Activated CD8-positive, alpha-beta T cell treated with anti-CD3 and anti-CD28 coated beads for 36 hours (primary cell): ENCODE measurements around the gene SSBP4. TPM values are rescaled to one million over a fixed set of nuclear protein-coding genes. Genes with fewer than 3 reads are reported as not detected.

Experiments used
- ATAC-seq: fragments of 200-7000 bp; cut with Tn5 transposase; one replicate; pipeline ENCODE4 v1.10.0; 2021; ENCODE audit warnings: mild to moderate bottlenecking, moderate library complexity
- CTCF ChIA-PET: fragments of 350-600 bp; sonication (Branson Sonifier 250); formaldehyde crosslinking; loops from one replicate; lab custom pipeline; 2021; ENCODE audit warnings: antibody characterized with exemption; lab: Charles Lee
- POLR2A ChIA-PET: fragments of 350-600 bp; sonication (Branson Sonifier 250); formaldehyde crosslinking; loops from one replicate; lab custom pipeline; 2021; ENCODE audit warnings: antibody characterized with exemption; lab: Charles Lee
- DNase-seq: peaks from one replicate; pipeline ENCODE4 v3.0.0-alpha.2; 2020
- H3K27ac Mint-ChIP-seq: one replicate; pipeline ENCODE4 v1.8.0; 2021; ENCODE audit warnings: mild to moderate bottlenecking, mixed read lengths
- H3K27me3 Mint-ChIP-seq: one replicate; pipeline ENCODE4 v1.8.0; 2021; ENCODE audit warnings: mixed read lengths
- H3K36me3 Mint-ChIP-seq: one replicate; pipeline ENCODE4 v1.8.0; 2021; ENCODE audit warnings: low read depth, mixed read lengths
- H3K4me1 Mint-ChIP-seq: one replicate; pipeline ENCODE4 v1.8.0; 2021; ENCODE audit warnings: low read depth, mixed read lengths
- H3K4me3 Mint-ChIP-seq: one replicate; pipeline ENCODE4 v1.8.0; 2021; ENCODE audit warnings: mild to moderate bottlenecking, moderate library complexity, mixed read lengths
- H3K9me3 Mint-ChIP-seq: one replicate; pipeline ENCODE4 v1.8.0; 2021; ENCODE audit warnings: mixed read lengths
- intact Hi-C: fragments of 100-400 bp; cut with micrococcal nuclease; formaldehyde crosslinking; loops from one replicate; pipeline ENCODE4 v1.10.0; 2022
- total RNA-seq, 2 experiments: library from RNA; stranded (reverse); gene quantifications; one replicate each; pipeline ENCODE4 v1.2.3, GENCODE V29; 2021
- TF ChIP-seq, protein P1 (sequence below): fragments of 200-600 bp; IDR thresholded peaks from one replicate; pipeline ENCODE4 v1.8.0; 2022; ENCODE audit warnings: antibody characterized with exemption, mild to moderate bottlenecking

Gene SSBP4
- total RNA-seq, 2 experiments from 2014 or later: 98.2 to 102 TPM

DNA sequence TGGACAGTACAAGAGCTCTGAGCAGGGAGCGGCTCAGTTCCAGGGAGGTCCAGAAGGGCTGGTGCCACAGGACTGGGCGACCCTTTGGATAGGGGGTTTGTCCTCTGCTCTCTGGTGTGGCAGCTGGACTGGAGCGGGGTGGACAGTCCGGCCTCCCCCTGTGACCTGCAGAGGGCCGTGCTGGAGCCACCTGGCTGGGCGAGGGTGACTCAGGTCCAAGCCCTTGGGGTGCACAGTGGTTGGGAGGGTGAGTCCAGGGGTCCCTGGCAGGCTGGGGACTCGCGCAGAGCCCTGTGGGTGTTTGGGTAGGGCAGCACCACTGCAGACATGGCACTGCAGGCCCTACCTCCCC is 7.2 kb downstream of the SSBP4 start:
- TF ChIP-seq, protein P1, sequence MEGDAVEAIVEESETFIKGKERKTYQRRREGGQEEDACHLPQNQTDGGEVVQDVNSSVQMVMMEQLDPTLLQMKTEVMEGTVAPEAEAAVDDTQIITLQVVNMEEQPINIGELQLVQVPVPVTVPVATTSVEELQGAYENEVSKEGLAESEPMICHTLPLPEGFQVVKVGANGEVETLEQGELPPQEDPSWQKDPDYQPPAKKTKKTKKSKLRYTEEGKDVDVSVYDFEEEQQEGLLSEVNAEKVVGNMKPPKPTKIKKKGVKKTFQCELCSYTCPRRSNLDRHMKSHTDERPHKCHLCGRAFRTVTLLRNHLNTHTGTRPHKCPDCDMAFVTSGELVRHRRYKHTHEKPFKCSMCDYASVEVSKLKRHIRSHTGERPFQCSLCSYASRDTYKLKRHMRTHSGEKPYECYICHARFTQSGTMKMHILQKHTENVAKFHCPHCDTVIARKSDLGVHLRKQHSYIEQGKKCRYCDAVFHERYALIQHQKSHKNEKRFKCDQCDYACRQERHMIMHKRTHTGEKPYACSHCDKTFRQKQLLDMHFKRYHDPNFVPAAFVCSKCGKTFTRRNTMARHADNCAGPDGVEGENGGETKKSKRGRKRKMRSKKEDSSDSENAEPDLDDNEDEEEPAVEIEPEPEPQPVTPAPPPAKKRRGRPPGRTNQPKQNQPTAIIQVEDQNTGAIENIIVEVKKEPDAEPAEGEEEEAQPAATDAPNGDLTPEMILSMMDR: no peak
- H3K27me3 Mint-ChIP-seq: no peaks in the 10 kb centered on the region
- H3K27ac Mint-ChIP-seq: no peak overlapping the region
- no peak for DNase-seq
- no peak for ATAC-seq
- no peak overlapping the region for H3K4me3 Mint-ChIP-seq
- intact Hi-C loops: no loop called here
- H3K36me3 Mint-ChIP-seq: peaks cover 10% of the 10 kb centered on the region
- POLR2A ChIA-PET: interaction anchor here (1.7 kb wide), 1 partner anchor 10 kb away, joined by 8 read pairs; no protein-coding TSS in a partner anchor
- CTCF ChIA-PET: no interaction called here
- H3K9me3 Mint-ChIP-seq: no peaks in the 10 kb centered on the region
- H3K4me1 Mint-ChIP-seq: peaks cover 49% of the 10 kb centered on the region

DNA sequence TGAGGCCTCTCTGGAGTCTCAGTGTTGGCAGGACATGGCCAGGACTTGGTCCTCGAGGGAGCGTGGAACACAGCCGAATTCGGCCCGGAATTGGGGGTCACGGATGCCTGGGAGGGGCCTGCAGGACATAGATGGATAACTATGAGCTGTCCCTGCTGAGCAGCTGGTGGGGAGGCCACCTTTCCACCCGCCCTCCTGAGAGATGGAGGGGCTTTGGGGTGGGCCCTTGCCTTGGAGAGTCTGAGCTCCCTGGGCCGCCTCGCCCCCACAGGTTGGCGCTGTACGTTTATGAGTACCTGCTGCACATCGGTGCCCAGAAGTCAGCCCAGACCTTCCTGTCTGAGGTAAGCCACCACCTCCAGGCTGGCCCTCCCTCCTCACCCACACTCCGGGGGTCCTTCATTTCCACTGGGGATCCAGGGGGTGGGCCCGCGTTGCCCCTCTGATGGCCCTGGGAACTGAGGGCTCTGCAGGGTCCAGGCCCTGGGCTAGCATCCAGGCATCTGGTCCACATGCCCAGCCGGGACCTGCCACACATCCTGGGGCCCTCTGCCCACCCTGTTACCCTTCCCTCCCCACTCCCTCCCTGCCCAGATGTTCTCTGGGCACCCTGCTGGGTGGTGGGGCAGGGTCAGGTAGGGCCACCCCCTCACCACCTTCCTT is 8.0 kb downstream of the SSBP4 start:
- ATAC-seq (no peak), DNase-seq (no peak)
- Mint-ChIP-seq H3K27me3 (no peaks in the 10 kb centered on the region), H3K27ac (no peak overlapping the region), H3K9me3 (no peaks in the 10 kb centered on the region), H3K36me3 (peaks cover 8% of the 10 kb centered on the region), H3K4me3 (no peak overlapping the region), H3K4me1 (peaks cover 42% of the 10 kb centered on the region)
- TF ChIP-seq, protein P1: no peak
- ChIA-PET CTCF (interaction anchor here (0.9 to 1.0 kb wide), 2 partner anchors 42 to 147 kb away, joined by 3 read pairs; partner anchors contain the start of gene GDF15), POLR2A (interaction anchor here (1.0 to 1.6 kb wide), 3 partner anchors 8 to 166 kb away, joined by 3 to 6 read pairs (median 4); partner anchors contain the start of gene SSBP4)
- intact Hi-C loops: no loop called here

DNA sequence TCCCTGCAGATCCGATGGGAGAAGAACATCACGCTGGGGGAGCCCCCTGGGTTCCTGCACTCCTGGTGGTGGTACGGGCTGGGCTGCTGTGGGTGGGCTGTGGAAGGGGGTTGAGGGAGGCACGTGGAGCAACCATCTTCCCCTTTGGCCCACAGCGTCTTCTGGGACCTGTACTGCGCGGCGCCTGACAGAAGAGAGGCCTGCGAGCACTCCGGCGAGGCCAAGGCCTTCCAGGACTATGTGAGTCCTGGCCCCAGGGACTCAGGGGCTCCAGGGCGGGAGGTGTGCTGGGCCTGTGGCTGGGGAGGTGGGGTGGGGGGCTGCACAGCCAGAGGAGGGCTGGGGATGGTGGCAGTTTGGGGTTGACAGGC is 8.5 kb downstream of the SSBP4 start:
- no peak overlapping the region for H3K4me3 Mint-ChIP-seq
- H3K9me3 Mint-ChIP-seq: no peaks in the 10 kb centered on the region
- H3K27me3 Mint-ChIP-seq: no peaks in the 10 kb centered on the region
- POLR2A ChIA-PET: interaction anchor here (1.0 to 1.6 kb wide), 3 partner anchors 9 to 165 kb away, joined by 3 to 6 read pairs (median 4); partner anchors contain the start of gene SSBP4
- TF ChIP-seq, protein P1: no peak
- H3K27ac Mint-ChIP-seq: no peak overlapping the region
- peaks cover 40% of the 10 kb centered on the region for H3K4me1 Mint-ChIP-seq
- H3K36me3 Mint-ChIP-seq: peaks cover 6% of the 10 kb centered on the region
- DNase-seq (no peak), ATAC-seq (no peak)
- CTCF ChIA-PET: interaction anchor here (1.0 kb wide), 1 partner anchor 148 kb away, joined by 3 read pairs; no protein-coding TSS in a partner anchor
- intact Hi-C loops: no loop called here

DNA sequence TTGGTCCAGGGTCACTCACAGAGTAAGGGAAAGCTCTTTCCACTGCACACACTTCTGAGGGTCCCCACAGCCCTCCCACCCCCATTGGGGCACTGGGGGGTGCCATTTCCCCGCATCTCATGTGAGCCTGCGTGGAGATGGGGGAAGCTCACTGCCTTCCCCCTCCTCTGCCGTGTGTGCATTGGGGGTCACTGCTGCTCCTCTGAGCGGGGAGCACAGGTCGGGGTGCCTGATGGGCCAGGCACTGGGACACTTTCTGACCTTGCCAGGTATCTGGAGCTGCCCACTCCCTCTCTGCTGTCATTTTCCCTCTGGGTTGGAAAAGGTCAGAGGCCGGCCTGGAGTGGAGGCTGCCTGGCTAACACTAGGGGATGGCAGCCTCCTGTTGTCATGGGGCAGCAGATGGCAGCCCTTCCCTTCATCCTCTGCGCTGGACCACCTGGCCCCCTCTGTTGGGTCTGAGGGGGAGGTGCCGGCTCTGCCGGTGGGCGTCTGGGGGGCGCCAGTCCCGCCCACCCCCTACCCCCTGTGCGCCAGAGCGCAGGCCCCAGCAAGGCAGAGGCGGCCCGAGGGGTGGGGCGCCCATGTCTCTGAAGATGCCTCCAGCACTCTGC is 9.1 kb downstream of the SSBP4 start:
- no peaks in the 10 kb centered on the region for H3K27me3 Mint-ChIP-seq
- peaks cover 36% of the 10 kb centered on the region for H3K4me1 Mint-ChIP-seq
- no peak overlapping the region for H3K27ac Mint-ChIP-seq
- H3K4me3 Mint-ChIP-seq: no peak overlapping the region
- no peaks in the 10 kb centered on the region for H3K9me3 Mint-ChIP-seq
- CTCF ChIA-PET: interaction anchor here (0.9 to 1.2 kb wide), 4 partner anchors 9 to 149 kb away, joined by 3 to 4 read pairs (median 3); partner anchors contain the start of gene SSBP4
- peaks cover under 1% of the 10 kb centered on the region for H3K36me3 Mint-ChIP-seq
- POLR2A ChIA-PET: interaction anchor here (1.0 to 1.7 kb wide), 5 partner anchors 9 to 165 kb away, joined by 3 to 14 read pairs (median 3); partner anchors contain the start of gene SSBP4
- DNase-seq (no peak), ATAC-seq (no peak)
- intact Hi-C loops: no loop called here
- TF ChIP-seq, protein P1: peak; percentile 8
